Measurements from ENCODE around the gene ZDHHC23.
A peak's percentile ranks its signal among the peaks of the same experiment; 100 is the strongest.

ZDHHC23 gene

GRCh38 chr3:113912552-113913236 is 35.1 kb upstream of the ZDHHC23 start:
- CTCF ChIA-PET = interaction anchor here (0.5 to 3.6 kb wide), 12 partner anchors 14 to 415 kb away, joined by 3 to 15 read pairs (median 4); no protein-coding TSS in a partner anchor
- TF ChIP-seq ZNF596 (tag by site-specific recombination; IDR thresholded peaks at IDR 0.05) (no peak), SCRT1 (tag by site-specific recombination; IDR thresholded peaks at IDR 0.05; ENCODE audit: borderline replicate concordance) (no peak), ZNF654 (tag by site-specific recombination; IDR thresholded peaks at IDR 0.05; ENCODE audit: low read depth) (peak; percentile 79), ZIC2 (tag by site-specific recombination; IDR thresholded peaks at IDR 0.05) (no peak), PRDM1 (tag by site-specific recombination; IDR thresholded peaks at IDR 0.05) (0 out of 2 replicates have a peak, but pooled peaks have one; percentile 21), PRDM10 (tag by site-specific recombination; IDR thresholded peaks at IDR 0.05) (peak; percentile 40), ZNF777 (tag by site-specific recombination; IDR thresholded peaks at IDR 0.05; ENCODE audit: borderline replicate concordance) (no peak)
- Histone ChIP-seq H3K4me3 (ENCODE audit: low read depth, low read length) (no peak overlapping the region), H3K36me3 (ENCODE audit: control insufficient read depth in 2 of 2, insufficient read depth in 1 of 2, low read length in 2 of 2) (no peaks in the 10 kb centered on the region), H3K27ac (ENCODE audit: extremely low read depth, low read depth, low read length) (no peak overlapping the region), H3K4me1 (ENCODE audit: control insufficient read depth, insufficient read depth, low read length) (no peaks in the 10 kb centered on the region), H3K9me3 (ENCODE audit: control insufficient read depth, insufficient read depth, low read depth, low read length) (no peaks in the 10 kb centered on the region)
- POLR2A ChIA-PET = interaction anchor here (0.9 kb wide), 1 partner anchor 166 kb away, joined by 5 read pairs; the partner anchor contains the start of genes ATP6V1A and NAA50

- Histone ChIP-seq H3K27ac (ENCODE audit: extremely low read depth, low read depth, low read length) (no peak overlapping the region), H3K4me3 (ENCODE audit: low read depth, low read length) (no peak overlapping the region), H3K9me3 (ENCODE audit: control insufficient read depth, insufficient read depth, low read depth, low read length) (no peaks in the 10 kb centered on the region), H3K36me3 (ENCODE audit: control insufficient read depth in 2 of 2, insufficient read depth in 1 of 2, low read length in 2 of 2) (no peaks in the 10 kb centered on the region), H3K4me1 (ENCODE audit: control insufficient read depth, insufficient read depth, low read length) (no peaks in the 10 kb centered on the region)
- POLR2A ChIA-PET = interaction anchor here (0.6 kb wide), 1 partner anchor 76 kb away, joined by 3 read pairs; the partner anchor contains the start of gene GRAMD1C
- TF ChIP-seq ZNF621 (tag by site-specific recombination; IDR thresholded peaks at IDR 0.05) = no peak
- CTCF ChIA-PET = interaction anchor here (0.6 to 3.6 kb wide), 4 partner anchors 65 to 178 kb away, joined by 3 to 15 read pairs (median 4); no protein-coding TSS in a partner anchor
Measured at GRCh38 chr3:113914646-113915045, 33.2 kb upstream of the ZDHHC23 start.

- ChIA-PET CTCF (interaction anchor here (1.0 kb wide), 1 partner anchor 11 kb away, joined by 3 read pairs; no protein-coding TSS in a partner anchor), POLR2A (no interaction called here)
- H3K36me3 ChIP-seq (ENCODE audit: control insufficient read depth in 2 of 2, insufficient read depth in 1 of 2, low read length in 2 of 2) = no peaks in the 10 kb centered on the region
- H3K4me1 ChIP-seq (ENCODE audit: control insufficient read depth, insufficient read depth, low read length) = no peaks in the 10 kb centered on the region
- no peak overlapping the region for H3K27ac ChIP-seq (ENCODE audit: extremely low read depth, low read depth, low read length)
- H3K9me3 ChIP-seq (ENCODE audit: control insufficient read depth, insufficient read depth, low read depth, low read length) = no peaks in the 10 kb centered on the region
- no peak overlapping the region for H3K4me3 ChIP-seq (ENCODE audit: low read depth, low read length)
- TF ChIP-seq KLF17 (tag by site-specific recombination; IDR thresholded peaks at IDR 0.05) (no peak), PATZ1 (tag by site-specific recombination; IDR thresholded peaks at IDR 0.05) (no peak), HOXC10 (CRISPR knock-in tag; IDR thresholded peaks at IDR 0.05) (no peak), ZFP69B (tag by site-specific recombination; IDR thresholded peaks at IDR 0.05) (no peak), ZFP3 (tag by site-specific recombination; IDR thresholded peaks at IDR 0.05; ENCODE audit: low read depth) (no peak), CTCF (tag by site-specific recombination; IDR thresholded peaks at IDR 0.05) (no peak), PRDM1 (tag by site-specific recombination; IDR thresholded peaks at IDR 0.05) (no peak), ZNF621 (tag by site-specific recombination; IDR thresholded peaks at IDR 0.05) (no peak), HIC1 (tag by site-specific recombination; IDR thresholded peaks at IDR 0.05) (no peak), ZBTB26 (tag by site-specific recombination; optimal IDR thresholded peaks at IDR 0.05) (no peak), ZNF654 (tag by site-specific recombination; IDR thresholded peaks at IDR 0.05; ENCODE audit: low read depth) (no peak)
Measured at GRCh38 chr3:113927556-113927955, 20.3 kb upstream of the ZDHHC23 start.

All from HEK293 (cell line).